ENCODE measurements around the gene GPAT3.
"Not testable (repeated sequence)": the region's sequence is repeated elsewhere in the genome, so short reads cannot be mapped to it uniquely, and the experiment has no call there.

The GPAT3 gene

DNA sequence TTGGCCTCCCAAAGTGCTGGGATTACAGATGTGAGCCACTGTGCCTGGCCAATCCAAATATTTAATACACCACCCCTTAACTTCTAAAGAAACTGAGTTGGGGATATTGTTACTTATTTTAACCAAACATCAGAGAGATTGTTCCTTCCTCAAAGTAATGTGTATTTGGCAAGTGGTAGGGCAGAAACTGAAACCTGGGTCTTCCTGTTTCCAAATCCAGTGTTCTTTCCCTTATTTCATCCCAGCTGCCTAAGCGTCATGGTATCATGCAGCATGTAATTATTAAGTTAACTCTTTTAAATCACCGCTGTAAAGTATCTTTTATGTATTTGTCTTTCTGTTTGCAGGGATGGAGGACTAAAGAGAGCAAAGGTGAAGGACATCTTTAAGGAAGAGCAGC, 68.4 kb downstream of the GPAT3 start:
- DNase-seq (ENCODE audit: low read depth) = no peak

- DNase-seq (ENCODE audit: low read depth) = no peak
Observed at GRCh38 chr4:83605210-83605609, 69.3 kb downstream of the GPAT3 start.

DNA sequence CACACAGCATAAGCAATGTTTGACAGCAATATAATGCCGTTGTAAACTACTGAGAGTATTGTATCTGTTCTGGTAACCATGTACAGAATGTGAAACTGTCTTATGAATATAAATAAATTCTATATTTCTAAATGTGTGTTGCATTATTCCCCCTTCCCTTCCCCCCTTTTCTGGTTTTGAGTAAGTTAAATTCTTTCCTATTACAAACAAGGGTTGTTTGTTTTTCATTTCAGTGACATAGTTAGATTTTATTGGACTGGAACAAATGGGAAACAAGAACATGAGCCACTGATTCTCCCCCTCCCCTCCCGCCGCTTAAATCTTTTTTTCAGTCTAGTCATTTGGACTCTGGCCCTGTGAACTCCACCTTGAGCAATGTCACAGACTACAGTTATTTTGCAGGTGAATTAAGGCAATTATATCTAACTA, 69.8 kb downstream of the GPAT3 start:
- DNase-seq (ENCODE audit: low read depth) = no peak

GRCh38 chr4:83606460-83606859, 70.6 kb downstream of the GPAT3 start:
- no peak for DNase-seq (ENCODE audit: low read depth)

DNA sequence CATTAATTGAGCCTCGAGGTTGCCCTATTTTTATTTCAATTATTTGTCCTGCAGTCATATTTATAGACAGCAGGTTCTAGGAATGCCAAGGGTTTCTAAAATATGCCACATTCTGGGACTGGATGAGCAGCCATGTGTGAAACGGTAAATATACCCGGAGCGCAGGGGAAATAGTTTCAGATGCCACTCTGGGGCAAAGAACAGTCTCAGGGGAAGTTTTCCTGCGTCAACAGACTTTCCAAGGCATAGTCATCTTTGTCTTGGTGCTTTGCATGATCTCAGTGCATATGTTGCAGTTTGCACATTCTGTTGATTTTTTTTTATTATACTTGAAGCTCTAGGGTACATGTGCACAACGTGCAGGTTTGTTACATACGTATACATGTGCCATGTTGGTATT, 71.0 kb downstream of the GPAT3 start:
- no peak for DNase-seq (ENCODE audit: low read depth)

- DNase-seq (ENCODE audit: low read depth) = no peak
Observed at GRCh38 chr4:83609365-83609764, 73.5 kb downstream of the GPAT3 start.

GRCh38 chr4:83610729-83611128, 74.8 kb downstream of the GPAT3 start:
- DNase-seq (ENCODE audit: low read depth) = no peak

DNA sequence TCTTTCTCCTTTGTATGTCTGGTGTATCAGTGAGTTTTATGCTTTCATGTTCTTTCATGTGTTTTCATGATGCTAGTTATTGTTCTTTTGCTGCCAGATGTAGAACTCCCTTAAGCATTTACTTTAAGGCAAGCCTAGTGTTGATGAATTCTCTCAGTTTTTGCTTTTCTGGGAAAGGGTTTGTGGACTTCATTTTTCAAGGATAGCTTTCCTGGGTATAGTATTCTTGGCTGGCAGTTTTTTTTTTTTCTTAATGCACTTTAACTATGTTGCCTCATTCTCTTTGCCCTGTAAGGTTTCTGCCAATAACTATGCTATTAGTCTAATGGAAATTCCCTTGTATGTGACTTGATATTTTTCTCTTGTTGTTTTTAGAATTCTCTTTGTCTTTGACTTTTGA, 77.1 kb downstream of the GPAT3 start:
- DNase-seq (ENCODE audit: low read depth) = no peak

- no peak for DNase-seq (ENCODE audit: low read depth)
Observed at GRCh38 chr4:83613994-83614393, 78.1 kb downstream of the GPAT3 start.

- no peak for DNase-seq (ENCODE audit: low read depth)
Observed at GRCh38 chr4:83616252-83616651, 80.3 kb downstream of the GPAT3 start.

DNA sequence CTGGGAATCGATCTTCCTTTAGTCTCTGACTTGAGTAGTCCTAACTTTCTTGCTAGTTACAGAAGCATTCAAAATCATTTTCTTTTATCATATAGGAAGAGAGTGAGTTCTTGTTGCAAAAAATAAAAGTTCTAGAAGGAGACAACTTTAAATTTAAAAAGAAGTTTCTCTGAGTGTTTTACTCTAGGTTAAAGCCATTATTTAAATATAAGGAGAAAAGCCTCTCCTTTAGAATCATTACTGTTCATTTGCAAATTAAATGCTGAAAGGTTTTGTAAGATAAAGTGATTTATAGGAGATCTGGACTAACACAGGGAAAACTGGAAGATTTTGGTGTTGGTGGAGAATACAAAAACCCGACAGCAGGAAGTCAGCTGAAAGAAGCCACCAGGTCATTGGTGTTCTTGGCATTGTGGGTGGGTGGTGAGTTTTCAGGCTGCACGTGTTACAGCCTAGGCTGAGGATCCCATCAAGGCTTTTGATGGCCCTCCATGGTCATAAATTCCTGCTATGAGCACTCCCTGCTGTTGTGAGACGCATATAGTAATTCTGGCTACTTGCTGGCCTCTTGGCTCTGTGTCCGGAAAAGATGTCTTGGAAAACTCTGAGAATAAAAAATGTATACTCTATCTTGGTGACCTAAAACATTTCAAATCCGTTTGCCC, 81.6 kb downstream of the GPAT3 start:
- no peak for DNase-seq (ENCODE audit: low read depth)

DNA sequence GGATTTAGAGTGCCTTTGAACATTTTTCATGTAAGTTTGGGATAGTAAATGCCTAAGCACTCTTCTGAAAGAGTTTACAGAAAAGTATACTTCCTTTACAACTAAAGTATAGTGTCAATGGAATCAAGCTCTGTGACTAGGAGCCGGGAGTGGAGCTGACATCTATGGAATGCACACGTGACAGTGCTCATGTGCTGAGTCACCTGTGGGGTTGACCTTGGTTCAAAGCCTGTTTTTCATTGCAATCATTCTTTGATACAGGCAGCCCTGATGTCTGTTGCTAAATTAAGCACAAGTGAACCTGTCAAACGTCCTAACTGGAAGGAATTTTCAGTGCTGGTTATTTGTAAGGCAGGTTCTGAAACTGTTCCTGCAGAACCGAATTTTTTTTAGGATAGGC, 82.5 kb downstream of the GPAT3 start:
- DNase-seq (ENCODE audit: low read depth) = no peak

GRCh38 chr4:83618991-83619645, 83.2 kb downstream of the GPAT3 start:
- DNase-seq (ENCODE audit: low read depth) = no peak

- not testable (repeated sequence) for DNase-seq (ENCODE audit: low read depth)
Observed at GRCh38 chr4:83622127-83622526, 86.2 kb downstream of the GPAT3 start.

GRCh38 chr4:83625821-83626220, 89.9 kb downstream of the GPAT3 start:
- no peak for DNase-seq (ENCODE audit: low read depth)

DNA sequence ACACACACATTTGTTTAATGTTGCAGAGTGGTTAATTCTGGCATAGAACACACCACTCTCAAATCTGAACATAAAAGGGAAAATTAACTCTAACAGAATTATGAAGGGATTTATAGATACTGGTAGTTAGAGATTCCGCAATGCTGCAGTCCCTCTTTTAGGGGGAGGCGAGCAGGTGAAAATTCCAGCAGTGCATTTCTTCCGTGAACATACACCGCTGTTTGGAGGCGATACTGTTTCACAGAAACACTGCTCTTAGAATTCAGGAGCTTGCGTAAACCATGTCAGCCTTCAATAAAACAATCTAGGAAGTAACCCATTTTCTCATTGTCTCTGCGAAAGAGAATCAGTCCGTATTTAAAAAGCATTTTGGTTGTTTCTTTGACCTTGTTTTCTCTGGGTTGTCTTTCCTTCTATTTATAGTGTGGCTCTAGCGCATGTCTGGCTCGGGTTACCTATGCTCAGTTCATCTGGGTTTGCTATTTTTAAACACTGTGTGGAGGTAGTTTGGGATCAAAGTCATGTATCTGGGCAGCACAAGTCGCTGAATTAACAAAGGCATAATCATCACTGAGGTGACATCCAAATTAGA, 90.4 kb downstream of the GPAT3 start:
- no peak for DNase-seq (ENCODE audit: low read depth)

- DNase-seq (ENCODE audit: low read depth) = no peak
Observed at GRCh38 chr4:83629945-83630721, 94.2 kb downstream of the GPAT3 start.

- DNase-seq (ENCODE audit: low read depth) = no peak
Observed at GRCh38 chr4:83631066-83631465, 95.2 kb downstream of the GPAT3 start.

GRCh38 chr4:83636930-83637329, 101.0 kb downstream of the GPAT3 start:
- DNase-seq (ENCODE audit: low read depth) = no peak

DNA sequence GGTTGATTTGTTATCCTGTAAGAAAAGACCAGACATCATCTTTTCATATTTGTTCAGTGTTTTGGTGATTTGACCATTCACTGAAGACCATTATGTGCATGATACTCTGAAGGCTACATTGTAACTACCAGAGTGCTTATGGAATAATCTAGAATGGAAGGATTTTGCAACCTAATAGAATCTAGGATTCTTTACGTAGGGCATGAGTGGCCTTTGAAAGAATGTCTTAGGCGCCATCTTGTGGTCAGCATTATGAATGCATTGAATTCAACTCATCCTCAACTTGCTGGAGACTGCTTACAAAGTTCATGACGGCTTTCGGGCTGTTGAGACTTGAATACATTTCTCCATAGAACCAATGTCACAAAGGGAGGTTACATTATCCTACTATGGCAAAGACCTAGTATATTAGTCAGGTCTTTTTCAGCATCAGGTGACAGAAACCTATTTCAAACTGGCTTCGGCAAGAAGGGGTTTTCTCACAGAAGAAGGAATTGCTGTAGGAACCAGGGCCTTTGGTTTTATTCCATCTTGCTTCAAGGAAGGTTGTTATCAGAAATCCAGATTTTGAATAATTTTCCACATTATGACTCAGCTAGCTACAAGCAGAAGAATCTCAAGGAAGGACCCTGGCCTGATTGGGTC, 104.1 kb downstream of the GPAT3 start:
- no peak for DNase-seq (ENCODE audit: low read depth)

DNA sequence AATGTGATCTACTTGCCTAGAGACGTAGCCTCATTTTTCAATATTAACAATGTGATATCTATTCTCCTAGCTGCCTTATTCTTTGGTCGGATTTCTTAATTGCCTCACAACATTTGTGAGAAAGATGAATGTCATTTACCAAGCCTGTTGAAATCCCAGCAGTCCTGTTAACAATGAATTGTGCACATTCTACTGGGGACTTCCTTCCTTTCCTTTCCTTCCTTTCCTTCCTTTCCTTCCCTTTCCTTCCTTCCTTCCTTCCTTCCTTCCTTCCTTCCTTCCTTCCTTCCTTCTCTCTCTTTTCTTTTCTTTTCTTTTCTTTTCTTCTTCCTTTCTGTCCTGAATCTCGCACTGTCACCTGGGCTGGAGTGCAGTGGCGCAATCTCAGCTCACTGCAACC, 107.1 kb downstream of the GPAT3 start:
- DNase-seq (ENCODE audit: low read depth) = no peak

Data from stimulated activated CD8-positive, alpha-beta memory T cell treated with anti-CD3 and anti-CD28 coated beads, Interleukin-15, amount 100 ng/mL, for 24 hours (primary cell).